ENCODE results near the gene PHF5A.
"Not testable (repeated sequence)": the region's sequence is repeated elsewhere in the genome, so short reads cannot be mapped to it uniquely, and the experiment has no call there.

Gene PHF5A

GRCh38 chr22:41487037-41487935 lies 18.8 kb upstream of the PHF5A start:
- DNase-seq (ENCODE audit: low read depth) = no peak

- DNase-seq (ENCODE audit: low read depth) = no peak
Observed at GRCh38 chr22:41485033-41485432, 16.5 kb upstream of the PHF5A start.

GRCh38 chr22:41482319-41482935 lies 13.9 kb upstream of the PHF5A start:
- DNase-seq (ENCODE audit: low read depth) = no peak

GRCh38 chr22:41481925-41482318 lies 13.4 kb upstream of the PHF5A start:
- no peak for DNase-seq (ENCODE audit: low read depth)

GRCh38 chr22:41481131-41481830 lies 12.8 kb upstream of the PHF5A start:
- DNase-seq (ENCODE audit: low read depth) = no peak

GRCh38 chr22:41480397-41480735 lies 11.9 kb upstream of the PHF5A start:
- no peak for DNase-seq (ENCODE audit: low read depth)

- no peak for DNase-seq (ENCODE audit: low read depth)
Observed at GRCh38 chr22:41479671-41480396, 11.3 kb upstream of the PHF5A start.

- no peak for DNase-seq (ENCODE audit: low read depth)
Observed at GRCh38 chr22:41478891-41479521, 10.5 kb upstream of the PHF5A start.

GRCh38 chr22:41478473-41478872 lies 10.0 kb upstream of the PHF5A start:
- DNase-seq (ENCODE audit: low read depth) = no peak

- DNase-seq (ENCODE audit: low read depth) = no peak
Observed at GRCh38 chr22:41474872-41475451, 6.5 kb upstream of the PHF5A start.

- DNase-seq (ENCODE audit: low read depth) = no peak
Observed at GRCh38 chr22:41471568-41471967, 3.1 kb upstream of the PHF5A start.

GRCh38 chr22:41470886-41471285 lies 2.4 kb upstream of the PHF5A start:
- DNase-seq (ENCODE audit: low read depth) = no peak

- no peak for DNase-seq (ENCODE audit: low read depth)
Observed at GRCh38 chr22:41469218-41469851, 843 bp upstream of the PHF5A start.

GRCh38 chr22:41461901-41462300 lies 6.6 kb downstream of the PHF5A start:
- no peak for DNase-seq (ENCODE audit: low read depth)

GRCh38 chr22:41460071-41460470 lies 8.4 kb downstream of the PHF5A start:
- not testable (repeated sequence) for DNase-seq (ENCODE audit: low read depth)

- no peak for DNase-seq (ENCODE audit: low read depth)
Observed at GRCh38 chr22:41459431-41459830, 9.1 kb downstream of the PHF5A start.

- no peak for DNase-seq (ENCODE audit: low read depth)
Observed at GRCh38 chr22:41458161-41458728, 10.2 kb downstream of the PHF5A start.

- peak; percentile 53 for DNase-seq (ENCODE audit: low read depth)
Observed at GRCh38 chr22:41448189-41448808, 20.2 kb downstream of the PHF5A start.

GRCh38 chr22:41447435-41448188 lies 20.9 kb downstream of the PHF5A start:
- peak; percentile 38 for DNase-seq (ENCODE audit: low read depth)

Measured in stimulated activated CD8-positive, alpha-beta memory T cell treated with anti-CD3 and anti-CD28 coated beads, Interleukin-15, amount 100 ng/mL, for 24 hours (primary cell).